Esophagus muscularis mucosa (tissue), 3 donors: ENCODE measurements around the gene BRD3OS.

ENCODE experiments used
- CTCF ChIP-seq, 3 experiments: fragments of 200-600 bp in 2 of 3; fragments of 450-650 bp in 1 of 3; sonication (generic) in 2 of 3; IDR thresholded peaks; one replicate each; pipeline ENCODE4 v1.5.1; 2017 to 2019; ENCODE audit warnings: antibody characterized with exemption in 3 of 3, mild to moderate bottlenecking in 2 of 3, moderate library complexity in 1 of 3
- POLR2AphosphoS5 ChIP-seq, 2 donors: sonication (generic); formaldehyde crosslinking; IDR thresholded peaks; one replicate each; pipeline ENCODE4 v1.6.1; 2017; ENCODE audit warnings: antibody characterized with exemption in 2 of 2

- TF ChIP-seq CTCF (IDR thresholded peaks at IDR 0.05) (no peak), POLR2AphosphoS5 (IDR thresholded peaks at IDR 0.05) (no peak)
Observed at GRCh38 chr9:133996531-133997520, 28.5 kb upstream of the BRD3OS start.
